Loucy (cell line): ENCODE results near the gene QRICH1.

Source experiments
- CTCF ChIP-seq: fragments of 200-600 bp; sonication (generic); conservative IDR thresholded peaks from 2 replicates; pipeline ENCODE4 v1.5.1; 2014; ENCODE audit warnings: mild to moderate bottlenecking, antibody characterized with exemption, low read length
- EZH2phosphoT487 ChIP-seq: fragments of 200-600 bp; IDR thresholded peaks from 2 replicates; pipeline ENCODE4 v1.6.1; 2018; ENCODE audit warnings: antibody characterized with exemption, mild to moderate bottlenecking, moderate library complexity, borderline replicate concordance

DNA sequence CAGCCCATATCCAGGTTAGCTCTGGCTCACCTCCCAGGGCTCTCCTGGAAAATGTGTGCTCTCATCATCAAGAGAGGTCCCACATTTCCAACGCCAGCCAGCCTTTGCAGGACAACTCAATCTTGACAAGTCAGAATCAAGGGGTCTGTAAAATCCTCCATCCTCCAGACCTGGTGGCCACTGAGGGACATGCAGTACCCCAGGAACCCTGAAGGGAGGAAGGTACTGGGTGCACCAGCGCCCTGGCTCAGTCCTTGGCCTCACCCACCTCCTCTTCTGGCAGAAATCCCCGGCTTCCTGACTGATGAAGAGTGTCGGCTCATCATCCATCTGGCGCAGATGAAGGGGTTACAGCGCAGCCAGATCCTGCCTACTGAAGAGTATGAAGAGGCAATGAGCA is 92.7 kb downstream of the QRICH1 start:
- no peak for TF ChIP-seq CTCF
- no peak for TF ChIP-seq EZH2phosphoT487
